GM12878 (cell line): ENCODE measurements around the gene MIGA2. TPM values are rescaled to one million over a fixed set of nuclear protein-coding genes. Genes with fewer than 3 reads are reported as not detected.

Experiments
- ATAC-seq: fragments of 200-7000 bp; cut with Tn5 transposase; 3 replicates; pipeline ENCODE4 v1.9.1; 2020; ENCODE audit warnings: mild to moderate bottlenecking, moderate library complexity
- BruUV-seq: library from RNA; stranded (reverse); fragments of 400-500 nt; replicated peaks from 2 replicates; lab custom pipeline; 2021; lab: Mats Ljungman, UMichigan
- CTCF ChIA-PET: fragments of 300-600 bp; sonication (Branson Sonifier 250); formaldehyde crosslinking; extraction: SDS; loops from one replicate; lab custom pipeline; 2021; ENCODE audit warnings: inconsistent platforms; lab: Yijun Ruan, JAX
- POLR2A ChIA-PET: fragments of 350-600 bp; formaldehyde crosslinking; extraction: SDS; loops from one replicate; lab custom pipeline; 2021; ENCODE audit warnings: inconsistent platforms; lab: Charles Lee
- RAD21 ChIA-PET: fragments of 300-600 bp; sonication (Branson Sonifier 250); formaldehyde crosslinking; loops from one replicate; lab custom pipeline; 2023; ENCODE audit warnings: antibody characterized with exemption; ENCODE audit not compliant: unreplicated experiment; lab: Charles Lee
- SMC1A ChIA-PET: fragments of 300-600 bp; sonication (Branson Sonifier 250); formaldehyde crosslinking; loops from one replicate; lab custom pipeline; 2023; ENCODE audit not compliant: unreplicated experiment, uncharacterized antibody; lab: Charles Lee
- DNase-seq: peaks from one replicate; pipeline ENCODE4 v3.0.0-alpha.2; 2011; ENCODE audit warnings: low read depth, low spot score
- FAIRE-seq: peaks from 3 replicates; lab custom pipeline; 2011; peaks lifted over from hg19 to GRCh38; lab: Jason Lieb, UNC
- H2AFZ ChIP-seq: 2 replicates; pipeline ENCODE4 v1.6.0; 2011; ENCODE audit warnings: low read depth, low read length, control low read depth; ENCODE audit not compliant: control insufficient read depth
- H3K27ac ChIP-seq: 2 replicates; pipeline ENCODE4 v1.5.1; 2011; ENCODE audit warnings: control low read depth; ENCODE audit not compliant: control insufficient read depth, insufficient read depth
- H3K27me3 ChIP-seq, 2 experiments: replicated peaks in 1 of 2; 2 replicates each; pipeline versions ENCODE4 v1.6.0 to v1.6.1; 2011; ENCODE audit warnings: low read length in 1 of 2; ENCODE audit not compliant: control insufficient read depth in 2 of 2, insufficient read depth in 2 of 2
- H3K36me3 ChIP-seq, 2 experiments: 2 replicates each; pipeline ENCODE4 v1.5.1; 2011; ENCODE audit warnings: low read length in 1 of 2; ENCODE audit not compliant: control insufficient read depth in 2 of 2, insufficient read depth in 2 of 2
- H3K4me1 ChIP-seq: 2 replicates; pipeline ENCODE4 v1.6.1; 2011; ENCODE audit warnings: mild to moderate bottlenecking, low read length, moderate library complexity, mixed read lengths; ENCODE audit not compliant: control insufficient read depth, insufficient read depth
- H3K4me2 ChIP-seq: 2 replicates; pipeline ENCODE4 v1.6.0; 2011; ENCODE audit warnings: control low read depth; ENCODE audit not compliant: control insufficient read depth, insufficient read depth
- H3K4me3 ChIP-seq: fragments of 200-600 bp; sonication (generic); 2 replicates; pipeline ENCODE4 v1.5.1; 2016
- H3K79me2 ChIP-seq: 2 replicates; pipeline ENCODE4 v1.6.0; 2011; ENCODE audit warnings: low read length; ENCODE audit not compliant: control insufficient read depth, insufficient read depth
- H3K9ac ChIP-seq: 2 replicates; pipeline ENCODE4 v1.8.0; 2011; ENCODE audit warnings: low read length, control low read depth, mixed read lengths; ENCODE audit not compliant: control insufficient read depth, insufficient read depth
- H3K9me3 ChIP-seq: replicated peaks from 3 replicates; pipeline ENCODE4 v1.5.1; 2011; ENCODE audit warnings: mild to moderate bottlenecking, low read length; ENCODE audit not compliant: control insufficient read depth, insufficient read depth
- H4K20me1 ChIP-seq: 2 replicates; pipeline ENCODE4 v1.6.0; 2011; ENCODE audit not compliant: control insufficient read depth, insufficient read depth
- CBFB ChIP-seq: IDR thresholded peaks from 2 replicates; pipeline ENCODE4 v1.6.1; 2016; ENCODE audit warnings: antibody characterized with exemption, low read depth
- FOXM1 ChIP-seq: IDR thresholded peaks from 2 replicates; pipeline ENCODE4 v1.6.1; 2012; ENCODE audit warnings: low read depth, mild to moderate bottlenecking, inconsistent platforms, low read length, moderate library complexity
- POLR2AphosphoS5 ChIP-seq: IDR thresholded peaks from 2 replicates; pipeline ENCODE4 v1.6.1; 2011; ENCODE audit warnings: mild to moderate bottlenecking, low read length, inconsistent platforms
- RAD21 ChIP-seq: IDR thresholded peaks from 2 replicates; pipeline ENCODE4 v1.6.1; 2011; ENCODE audit warnings: mild to moderate bottlenecking, low read depth, low read length, moderate library complexity; ENCODE audit not compliant: insufficient read depth
- RB1 ChIP-seq: fragments of 450-650 bp; formaldehyde crosslinking; IDR thresholded peaks from 2 replicates; pipeline ENCODE4 v1.6.1; 2017; ENCODE audit warnings: mild to moderate bottlenecking, borderline replicate concordance
- RBBP5 ChIP-seq: fragments of 200-600 bp; sonication (generic); conservative IDR thresholded peaks from 2 replicates; pipeline ENCODE4 v1.6.1; 2016
- RFX5 ChIP-seq: IDR thresholded peaks from 2 replicates; pipeline ENCODE4 v1.6.1; 2011; ENCODE audit warnings: low read depth, low read length, improper control_type of control experiment
- SMC3 ChIP-seq: IDR thresholded peaks from 2 replicates; pipeline ENCODE4 v1.6.1; 2011; ENCODE audit warnings: low read length, improper control_type of control experiment, borderline replicate concordance
- STAT1 ChIP-seq: fragments of 450-650 bp; conservative IDR thresholded peaks from 2 replicates; pipeline ENCODE4 v1.6.1; 2014; ENCODE audit warnings: antibody characterized with exemption, mild to moderate bottlenecking
- ZBED1 ChIP-seq: IDR thresholded peaks from 2 replicates; pipeline ENCODE4 v1.6.1; 2016; ENCODE audit warnings: borderline replicate concordance
- ZNF384 ChIP-seq: IDR thresholded peaks from 2 replicates; pipeline ENCODE4 v1.6.1; 2012; ENCODE audit warnings: low read depth, mild to moderate bottlenecking, low read length, improper control_type of control experiment, borderline replicate concordance
- WGBS: methylation state at CpG from one replicate; pipeline ENCODE4 v1.1.6; 2016; ENCODE audit warnings: low lambda C conversion rate; ENCODE audit not compliant: insufficient replicate concordance, insufficient coverage; ENCODE audit errors: missing lambda C conversion rate; 5-methylcytosine and 5-hydroxymethylcytosine counted together
- in situ Hi-C: fragments of 300-500 bp; cut with MboI; formaldehyde crosslinking; loops from 9 replicates; pipeline ENCODE4 v1.14.3; 2018; ENCODE audit warnings: mixed read lengths
- intact Hi-C: fragments of 100-400 bp; cut with micrococcal nuclease; formaldehyde crosslinking; loops from one replicate; pipeline ENCODE4 v1.14.2; 2022; ENCODE audit not compliant: unreplicated experiment
- polyA plus RNA-seq, 11 experiments: library from polyadenylated mRNA; depleted of rRNA in 4 of 11; unstranded in 6 of 11; stranded (reverse) in 5 of 11; fragments of >200 nt; fragmentation: Nextera tagmentation in 4 of 11; fragmentation: Illumina TruSeq in 1 of 11; extraction: Ambion mirVana in 4 of 11; extraction: Trizol in 1 of 11; gene quantifications; 1 replicate in 1 of 11; 2 replicates in 10 of 11; pipeline versions ENCODE4 v1.2.1 to v1.2.3, GENCODE V29; 2011 to 2016; ENCODE audit warnings: inconsistent platforms in 2 of 11, missing spikeins in 2 of 11, low read depth in 1 of 11
- total RNA-seq, 4 experiments: library from RNA; depleted of rRNA in 3 of 4; stranded (reverse); fragments of >200 nt in 3 of 4; fragmentation: Illumina TruSeq in 1 of 4; extraction: Trizol in 1 of 4; gene quantifications; 2 replicates each; pipeline versions ENCODE4 v1.2.1 to v1.2.3, GENCODE V29; 2013 to 2021
- TF ChIP-seq, protein P1 (sequence below): IDR thresholded peaks from 2 replicates; pipeline ENCODE4 v1.6.1; 2012; ENCODE audit warnings: low read depth, low read length, improper control_type of control experiment
- TF ChIP-seq, protein P2 (sequence below), 3 experiments: IDR thresholded peaks in 2 of 3; conservative IDR thresholded peaks in 1 of 3; 2 replicates each; pipeline ENCODE4 v1.5.1; 2011; ENCODE audit warnings: low read depth in 3 of 3, low read length in 3 of 3, mild to moderate bottlenecking in 3 of 3, control low read depth in 2 of 3, moderate library complexity in 2 of 3, inconsistent platforms in 1 of 3, mixed read lengths in 1 of 3; ENCODE audit not compliant: control insufficient read depth in 2 of 3, insufficient read depth in 1 of 3; ENCODE audit errors: extremely low read depth in 1 of 3

MIGA2 gene
- total and polyA plus RNA-seq, 10 of the 15 experiments (the other 5 are each of a cell fraction or from before 2014, with no cell fraction given), result 0.14 to 31.0 (median 12.7) TPM

DNA sequence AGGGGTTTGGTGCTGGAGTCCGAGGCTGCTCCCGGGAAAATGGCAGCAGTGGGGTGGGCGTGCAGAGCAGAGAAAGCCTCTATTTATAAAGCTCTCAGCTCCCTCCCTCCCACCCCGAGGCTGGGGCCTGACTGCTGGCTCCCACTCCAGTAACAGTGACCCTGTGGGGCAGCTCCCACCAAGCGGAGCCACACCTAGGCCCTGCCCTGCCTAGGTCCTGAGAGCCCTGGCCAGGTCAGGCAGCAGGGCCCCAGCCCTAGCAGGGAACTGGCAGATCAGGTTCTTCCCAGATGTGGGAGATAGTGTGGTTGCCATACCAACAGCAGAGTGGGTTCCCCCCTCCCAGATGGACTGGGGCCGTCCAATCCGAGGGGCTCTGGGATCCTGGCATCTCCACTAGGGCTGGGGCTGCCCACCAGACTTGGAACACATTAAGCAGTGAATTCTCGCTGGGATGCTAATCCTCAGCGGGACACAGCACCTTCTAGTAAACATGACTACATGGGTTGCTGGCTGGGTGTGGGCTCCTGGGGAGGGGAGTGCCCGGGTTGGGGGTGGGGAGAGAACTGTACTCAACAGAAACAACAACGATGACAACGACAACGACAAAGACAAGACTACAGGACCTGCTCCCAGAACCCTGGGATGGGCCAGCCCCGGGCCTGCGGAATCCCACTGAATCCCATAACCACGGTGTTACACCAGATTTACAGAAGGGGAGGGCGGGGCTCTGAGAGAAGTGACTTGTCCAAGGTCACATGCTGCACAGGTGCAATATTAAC is 9.8 kb upstream of the MIGA2 start:
- ChIA-PET CTCF (no interaction called here), POLR2A (no interaction called here), SMC1A (no interaction called here), RAD21 (no interaction called here)
- peak overlapping the region; percentile 100 for H3K4me2 ChIP-seq
- H3K27me3 ChIP-seq, result no peaks in the 10 kb centered on the region
- DNase-seq, result no peak
- H3K4me1 ChIP-seq, result peaks cover 8% of the 10 kb centered on the region
- peak overlapping the region; percentile 78 for H3K4me3 ChIP-seq
- 81% methylated on average over 17 of the region's 17 CpGs for WGBS
- no peak for ATAC-seq
- in situ Hi-C loops, result no loop called here
- H3K9ac ChIP-seq, result no peak overlapping the region; the same call in 1 of the 2 replicates
- no peaks in the 10 kb centered on the region for H4K20me1 ChIP-seq
- TF ChIP-seq, protein P1, sequence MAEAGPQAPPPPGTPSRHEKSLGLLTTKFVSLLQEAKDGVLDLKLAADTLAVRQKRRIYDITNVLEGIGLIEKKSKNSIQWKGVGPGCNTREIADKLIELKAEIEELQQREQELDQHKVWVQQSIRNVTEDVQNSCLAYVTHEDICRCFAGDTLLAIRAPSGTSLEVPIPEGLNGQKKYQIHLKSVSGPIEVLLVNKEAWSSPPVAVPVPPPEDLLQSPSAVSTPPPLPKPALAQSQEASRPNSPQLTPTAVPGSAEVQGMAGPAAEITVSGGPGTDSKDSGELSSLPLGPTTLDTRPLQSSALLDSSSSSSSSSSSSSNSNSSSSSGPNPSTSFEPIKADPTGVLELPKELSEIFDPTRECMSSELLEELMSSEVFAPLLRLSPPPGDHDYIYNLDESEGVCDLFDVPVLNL, result no peak
- TF ChIP-seq FOXM1, result no peak
- TF ChIP-seq ZBED1, result no peak
- no peak for TF ChIP-seq STAT1
- TF ChIP-seq RB1, result no peak
- no peak for TF ChIP-seq ZNF384
- no peak for TF ChIP-seq SMC3
- no peak for TF ChIP-seq RAD21
- no peak for TF ChIP-seq RFX5
- TF ChIP-seq CBFB, result no peak
- TF ChIP-seq, protein P2, sequence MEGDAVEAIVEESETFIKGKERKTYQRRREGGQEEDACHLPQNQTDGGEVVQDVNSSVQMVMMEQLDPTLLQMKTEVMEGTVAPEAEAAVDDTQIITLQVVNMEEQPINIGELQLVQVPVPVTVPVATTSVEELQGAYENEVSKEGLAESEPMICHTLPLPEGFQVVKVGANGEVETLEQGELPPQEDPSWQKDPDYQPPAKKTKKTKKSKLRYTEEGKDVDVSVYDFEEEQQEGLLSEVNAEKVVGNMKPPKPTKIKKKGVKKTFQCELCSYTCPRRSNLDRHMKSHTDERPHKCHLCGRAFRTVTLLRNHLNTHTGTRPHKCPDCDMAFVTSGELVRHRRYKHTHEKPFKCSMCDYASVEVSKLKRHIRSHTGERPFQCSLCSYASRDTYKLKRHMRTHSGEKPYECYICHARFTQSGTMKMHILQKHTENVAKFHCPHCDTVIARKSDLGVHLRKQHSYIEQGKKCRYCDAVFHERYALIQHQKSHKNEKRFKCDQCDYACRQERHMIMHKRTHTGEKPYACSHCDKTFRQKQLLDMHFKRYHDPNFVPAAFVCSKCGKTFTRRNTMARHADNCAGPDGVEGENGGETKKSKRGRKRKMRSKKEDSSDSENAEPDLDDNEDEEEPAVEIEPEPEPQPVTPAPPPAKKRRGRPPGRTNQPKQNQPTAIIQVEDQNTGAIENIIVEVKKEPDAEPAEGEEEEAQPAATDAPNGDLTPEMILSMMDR (IDR thresholded peaks at IDR 0.05 in 2 of 3, conservative IDR thresholded peaks at IDR 0.05 in 1 of 3; ENCODE audit: control insufficient read depth in 2 of 3, extremely low read depth in 1 of 3, insufficient read depth in 1 of 3, low read depth in 3 of 3, low read length in 3 of 3), result no peak
- TF ChIP-seq RBBP5, result no peak
- TF ChIP-seq POLR2AphosphoS5, result no peak
- TF ChIP-seq, all 136 proteins: peak for 0
- Histone ChIP-seq H2AFZ (no peak overlapping the region), H3K9me3 (no peaks in the 10 kb centered on the region), H3K36me3 (no peaks in the 10 kb centered on the region), H3K79me2 (peaks cover 13% of the 10 kb centered on the region), H3K27ac (peak overlapping the region; percentile 74; the same call in 1 of the 2 replicates)
- intact Hi-C loops, result no loop called here
- no peak for FAIRE-seq
- no TSS peak for BruUV-seq
